Suprapubic skin (tissue), 4 donors: Measurements from ENCODE around the gene ADCYAP1R1. TPM values are rescaled to one million over a fixed set of nuclear protein-coding genes. Genes with fewer than 3 reads are reported as not detected.

Experiments used
- DNase-seq, 2 donors: peaks; one replicate each; pipeline ENCODE4 v3.0.0-alpha.2; 2019; ENCODE audit warnings: low spot score in 2 of 2
- H3K27ac ChIP-seq: fragments of 200-600 bp; sonication (generic); one replicate; pipeline ENCODE4 v1.5.1; 2019
- H3K27me3 ChIP-seq: fragments of 200-600 bp; sonication (generic); one replicate; pipeline ENCODE4 v1.5.1; 2019
- H3K36me3 ChIP-seq: fragments of 200-600 bp; sonication (generic); one replicate; pipeline ENCODE4 v1.5.1; 2019
- H3K4me1 ChIP-seq: fragments of 200-600 bp; sonication (generic); one replicate; pipeline ENCODE4 v1.5.1; 2019
- H3K4me3 ChIP-seq: fragments of 200-600 bp; sonication (generic); one replicate; pipeline ENCODE4 v1.5.1; 2019; ENCODE audit warnings: mild to moderate bottlenecking
- H3K9me3 ChIP-seq: fragments of 200-600 bp; sonication (generic); one replicate; pipeline ENCODE4 v1.5.1; 2019
- EP300 ChIP-seq: sonication (generic); formaldehyde crosslinking; IDR thresholded peaks from one replicate; pipeline ENCODE4 v1.6.1; 2017; ENCODE audit warnings: antibody characterized with exemption
- POLR2A ChIP-seq, 2 donors: fragments of 450-650 bp; IDR thresholded peaks; one replicate each; pipeline ENCODE4 v1.6.1; 2017; ENCODE audit warnings: antibody characterized with exemption in 2 of 2, mild to moderate bottlenecking in 2 of 2, moderate library complexity in 2 of 2
- POLR2AphosphoS5 ChIP-seq, 3 donors: sonication (generic); formaldehyde crosslinking; IDR thresholded peaks; one replicate each; pipeline ENCODE4 v1.6.1; 2017; ENCODE audit warnings: antibody characterized with exemption in 3 of 3
- WGBS: methylation state at CpG from one replicate; pipeline ENCODE4 v1.1.5; 2018; 5-methylcytosine and 5-hydroxymethylcytosine counted together
- total RNA-seq, 4 donors: library from RNA; depleted of rRNA; stranded (reverse); fragments of >200 nt; gene quantifications; one replicate each; pipeline ENCODE4 v1.1.0, GENCODE V29; 2016
- TF ChIP-seq, protein P1 (sequence below), 2 donors: fragments of 200-600 bp in 1 of 2; fragments of 450-650 bp in 1 of 2; sonication (generic) in 1 of 2; IDR thresholded peaks; one replicate each; pipeline ENCODE4 v1.5.1; 2016 to 2019; ENCODE audit warnings: antibody characterized with exemption in 2 of 2, mild to moderate bottlenecking in 1 of 2, moderate library complexity in 1 of 2

Gene ADCYAP1R1
- total RNA-seq, 4 donors from 2014 or later, result 0.64 to 6.7 (median 1.1) TPM

DNA sequence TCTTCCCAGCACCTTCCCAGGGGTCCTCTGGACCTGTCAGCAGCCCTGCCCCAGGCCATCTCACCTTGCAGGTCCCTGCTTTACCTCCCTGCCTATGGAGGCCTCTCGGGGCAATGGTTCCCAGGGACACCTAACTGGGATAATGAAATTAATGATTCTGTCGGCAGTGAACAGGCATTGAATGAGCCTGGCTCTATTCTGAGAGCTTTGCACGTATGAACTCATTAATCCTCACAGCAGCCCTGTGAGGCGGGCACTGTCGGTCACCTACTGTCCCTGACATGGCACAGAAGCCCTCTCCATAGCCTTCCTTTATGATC lies 22.9 kb downstream of the ADCYAP1R1 start:
- peaks cover 12% of the 10 kb centered on the region for H3K4me1 ChIP-seq
- no peaks in the 10 kb centered on the region for H3K36me3 ChIP-seq
- WGBS, result 93% methylated on average over 5 of the region's 5 CpGs
- H3K27me3 ChIP-seq, result no peaks in the 10 kb centered on the region
- H3K27ac ChIP-seq, result peak overlapping the region; percentile 54
- H3K4me3 ChIP-seq, result no peak overlapping the region
- DNase-seq, result no peak
- no peaks in the 10 kb centered on the region for H3K9me3 ChIP-seq
- TF ChIP-seq, protein P1, sequence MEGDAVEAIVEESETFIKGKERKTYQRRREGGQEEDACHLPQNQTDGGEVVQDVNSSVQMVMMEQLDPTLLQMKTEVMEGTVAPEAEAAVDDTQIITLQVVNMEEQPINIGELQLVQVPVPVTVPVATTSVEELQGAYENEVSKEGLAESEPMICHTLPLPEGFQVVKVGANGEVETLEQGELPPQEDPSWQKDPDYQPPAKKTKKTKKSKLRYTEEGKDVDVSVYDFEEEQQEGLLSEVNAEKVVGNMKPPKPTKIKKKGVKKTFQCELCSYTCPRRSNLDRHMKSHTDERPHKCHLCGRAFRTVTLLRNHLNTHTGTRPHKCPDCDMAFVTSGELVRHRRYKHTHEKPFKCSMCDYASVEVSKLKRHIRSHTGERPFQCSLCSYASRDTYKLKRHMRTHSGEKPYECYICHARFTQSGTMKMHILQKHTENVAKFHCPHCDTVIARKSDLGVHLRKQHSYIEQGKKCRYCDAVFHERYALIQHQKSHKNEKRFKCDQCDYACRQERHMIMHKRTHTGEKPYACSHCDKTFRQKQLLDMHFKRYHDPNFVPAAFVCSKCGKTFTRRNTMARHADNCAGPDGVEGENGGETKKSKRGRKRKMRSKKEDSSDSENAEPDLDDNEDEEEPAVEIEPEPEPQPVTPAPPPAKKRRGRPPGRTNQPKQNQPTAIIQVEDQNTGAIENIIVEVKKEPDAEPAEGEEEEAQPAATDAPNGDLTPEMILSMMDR (IDR thresholded peaks at IDR 0.05), result no peak

- Histone ChIP-seq H3K9me3 (no peaks in the 10 kb centered on the region), H3K4me3 (no peak overlapping the region), H3K4me1 (peaks cover 12% of the 10 kb centered on the region), H3K36me3 (no peaks in the 10 kb centered on the region), H3K27me3 (no peaks in the 10 kb centered on the region), H3K27ac (no peak overlapping the region)
- DNase-seq, result no peak
- TF ChIP-seq POLR2A (IDR thresholded peaks at IDR 0.05) (no peak), POLR2AphosphoS5 (IDR thresholded peaks at IDR 0.05) (no peak), EP300 (no peak)
- TF ChIP-seq, protein P1 (IDR thresholded peaks at IDR 0.05), result no peak
- WGBS, result 87% methylated on average over 8 of the region's 8 CpGs
These were observed 23.9 kb downstream of the ADCYAP1R1 start for GRCh38 chr7:31076051-31076450.

DNA sequence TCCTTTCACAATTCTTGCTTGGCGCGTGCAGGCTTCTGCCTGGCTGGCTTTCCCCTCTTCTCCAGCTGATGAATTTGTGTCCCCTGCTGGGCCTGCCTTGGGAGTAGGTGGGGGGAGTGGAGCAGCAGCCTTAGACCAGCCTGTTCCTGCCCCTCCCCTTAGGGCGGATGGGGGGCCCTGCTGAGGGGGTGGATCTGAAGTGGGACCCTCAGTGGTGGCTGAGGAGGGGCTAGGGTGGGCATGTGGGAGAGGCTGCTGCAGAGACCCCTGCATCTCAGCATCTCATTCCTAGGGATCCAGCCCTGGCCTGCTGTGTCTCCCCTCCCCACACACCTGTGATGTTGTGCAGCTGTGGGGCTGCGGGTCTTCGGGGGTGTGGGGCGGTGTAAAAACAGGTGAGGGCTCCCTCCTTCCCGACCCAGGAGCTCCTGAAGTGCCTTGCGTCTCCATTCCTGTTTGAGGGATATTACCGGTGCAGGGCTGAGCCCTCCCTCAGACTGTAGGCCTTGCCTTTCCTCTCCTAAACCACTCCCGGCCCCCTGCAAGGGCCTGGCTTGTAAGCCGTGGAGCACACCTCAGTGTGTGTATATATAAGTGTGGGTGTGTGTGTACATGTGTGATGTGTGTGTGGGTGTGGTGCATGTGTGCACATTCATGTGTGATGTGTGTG lies 24.7 kb downstream of the ADCYAP1R1 start:
- TF ChIP-seq EP300 (no peak), POLR2AphosphoS5 (IDR thresholded peaks at IDR 0.05) (no peak), POLR2A (IDR thresholded peaks at IDR 0.05) (no peak)
- TF ChIP-seq, protein P1 (IDR thresholded peaks at IDR 0.05), result no peak
- no peaks in the 10 kb centered on the region for H3K36me3 ChIP-seq
- WGBS, result 84% methylated on average over 8 of the region's 11 CpGs

DNA sequence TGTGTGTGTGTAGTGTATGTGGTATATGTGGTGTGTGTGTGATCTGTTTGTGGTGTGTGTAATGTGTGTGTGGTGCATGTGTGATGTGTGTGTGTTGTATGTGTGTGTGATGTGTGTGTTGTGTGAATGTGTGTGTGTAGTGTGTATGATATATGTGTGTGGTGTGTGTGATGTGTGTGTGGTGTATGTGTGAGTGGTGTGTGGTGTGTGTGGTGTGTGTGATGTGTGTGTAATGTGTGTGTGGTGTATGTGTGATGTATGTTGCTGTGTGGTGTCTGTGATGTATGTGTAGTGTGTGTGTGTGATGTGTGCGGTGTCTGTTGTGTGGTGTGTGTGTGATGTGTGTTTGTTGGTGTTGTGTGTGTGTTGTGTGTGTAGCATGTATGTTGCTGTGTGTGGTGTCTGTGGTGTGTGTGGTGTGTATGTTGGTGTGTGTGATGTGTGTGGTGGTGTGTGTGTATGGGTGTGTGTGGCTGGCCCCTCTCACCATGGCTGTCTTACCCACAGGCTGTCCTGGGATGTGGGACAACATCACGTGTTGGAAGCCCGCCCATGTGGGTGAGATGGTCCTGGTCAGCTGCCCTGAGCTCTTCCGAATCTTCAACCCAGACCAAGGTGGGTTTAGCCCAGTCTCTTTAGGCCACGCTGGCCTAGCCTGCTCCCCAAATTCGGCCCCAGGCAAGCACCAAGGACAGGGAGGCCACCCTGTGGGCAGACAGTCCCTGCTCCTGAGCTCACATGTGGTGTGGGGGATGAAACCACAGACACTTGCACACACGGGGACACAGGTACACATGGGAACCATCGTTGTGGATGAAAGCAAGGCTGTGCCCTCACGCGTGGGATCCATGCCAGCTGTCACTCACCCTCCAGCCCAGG lies 25.6 kb downstream of the ADCYAP1R1 start:
- H3K9me3 ChIP-seq, result no peaks in the 10 kb centered on the region
- peaks cover 14% of the 10 kb centered on the region for H3K4me1 ChIP-seq
- H3K27me3 ChIP-seq, result peaks cover 3% of the 10 kb centered on the region
- H3K36me3 ChIP-seq, result no peaks in the 10 kb centered on the region
- WGBS, result 88% methylated on average over 4 of the region's 10 CpGs
- H3K27ac ChIP-seq, result no peak overlapping the region
- no peak for TF ChIP-seq POLR2AphosphoS5 (IDR thresholded peaks at IDR 0.05)
- TF ChIP-seq EP300, result no peak
- TF ChIP-seq, protein P1 (IDR thresholded peaks at IDR 0.05), result no peak
- no peak for TF ChIP-seq POLR2A (IDR thresholded peaks at IDR 0.05)
- no peak overlapping the region for H3K4me3 ChIP-seq
- no peak for DNase-seq

More for the DNA sequence above, 24.7 kb downstream of the ADCYAP1R1 start:
- H3K27ac ChIP-seq, result no peak overlapping the region
- peaks cover 3% of the 10 kb centered on the region for H3K27me3 ChIP-seq
- no peak overlapping the region for H3K4me3 ChIP-seq
- no peaks in the 10 kb centered on the region for H3K9me3 ChIP-seq
- H3K4me1 ChIP-seq, result peaks cover 12% of the 10 kb centered on the region
- DNase-seq, result no peak

- WGBS, result 90% methylated on average over 16 of the region's 24 CpGs
- peaks cover 3% of the 10 kb centered on the region for H3K27me3 ChIP-seq
- no peak overlapping the region for H3K27ac ChIP-seq
- no peak overlapping the region for H3K4me3 ChIP-seq
- no peak for DNase-seq
- TF ChIP-seq POLR2A (IDR thresholded peaks at IDR 0.05) (no peak), EP300 (no peak), POLR2AphosphoS5 (IDR thresholded peaks at IDR 0.05) (no peak)
- TF ChIP-seq, protein P1 (IDR thresholded peaks at IDR 0.05), result no peak
- H3K4me1 ChIP-seq, result peaks cover 20% of the 10 kb centered on the region
- no peaks in the 10 kb centered on the region for H3K36me3 ChIP-seq
- H3K9me3 ChIP-seq, result no peaks in the 10 kb centered on the region
These were observed 26.4 kb downstream of the ADCYAP1R1 start for GRCh38 chr7:31078363-31078990.
